Mucosa of stomach (tissue), 1 donor: ENCODE data around the gene CENPW.

Source experiments
- H3K27me3 ChIP-seq: one replicate; pipeline ENCODE4 v1.7.0; 2013; ENCODE audit warnings: mild to moderate bottlenecking, low read length; ENCODE audit not compliant: control insufficient read depth, insufficient read depth
- H3K36me3 ChIP-seq: one replicate; pipeline ENCODE4 v1.7.0; 2013; ENCODE audit warnings: low read length; ENCODE audit not compliant: control insufficient read depth, insufficient read depth
- H3K4me1 ChIP-seq: one replicate; pipeline ENCODE4 v1.7.0; 2013; ENCODE audit warnings: mild to moderate bottlenecking, low read length; ENCODE audit not compliant: control insufficient read depth, insufficient read depth
- H3K4me3 ChIP-seq: one replicate; pipeline ENCODE4 v1.7.0; 2013; ENCODE audit warnings: low read length
- H3K9ac ChIP-seq: one replicate; pipeline ENCODE4 v1.7.0; 2013; ENCODE audit warnings: mild to moderate bottlenecking, low read length, moderate library complexity
- H3K9me3 ChIP-seq: one replicate; pipeline ENCODE4 v1.7.0; 2013; ENCODE audit warnings: mild to moderate bottlenecking, low read length, moderate library complexity; ENCODE audit not compliant: control insufficient read depth
- donor health status: Pancreatic carcinoma.

CENPW gene

GRCh38 chr6:126337323-126337722 lies 2.6 kb upstream of the CENPW start:
- Histone ChIP-seq H3K4me3 (no peak overlapping the region), H3K9ac (no peak overlapping the region), H3K27me3 (no peaks in the 10 kb centered on the region), H3K36me3 (no peaks in the 10 kb centered on the region), H3K9me3 (no peaks in the 10 kb centered on the region), H3K4me1 (no peaks in the 10 kb centered on the region)

DNA sequence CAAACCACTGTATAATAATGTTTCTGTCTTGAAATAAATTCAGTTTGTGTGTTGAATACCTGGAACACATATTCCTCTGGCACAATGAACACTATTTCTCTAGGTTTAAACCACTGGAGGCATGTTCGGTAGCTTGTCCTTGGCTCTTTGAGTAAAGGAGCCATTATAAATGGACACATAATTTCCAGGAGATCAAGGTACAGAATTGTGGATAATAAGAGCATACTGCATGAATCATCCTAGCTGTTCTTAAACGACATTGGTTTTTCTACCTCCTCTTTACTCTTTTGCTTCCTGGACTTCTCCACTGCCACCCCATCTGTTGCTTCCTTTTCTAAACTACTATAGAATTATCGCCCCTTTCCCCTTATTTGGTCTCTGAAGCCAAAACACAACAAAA lies 1.2 kb downstream of the CENPW start:
- H3K4me1 ChIP-seq, result no peaks in the 10 kb centered on the region
- H3K27me3 ChIP-seq, result no peaks in the 10 kb centered on the region
- no peaks in the 10 kb centered on the region for H3K36me3 ChIP-seq
- H3K9ac ChIP-seq, result no peak overlapping the region
- H3K9me3 ChIP-seq, result no peaks in the 10 kb centered on the region
- no peak overlapping the region for H3K4me3 ChIP-seq

- H3K4me1 ChIP-seq, result no peaks in the 10 kb centered on the region
- no peak overlapping the region for H3K4me3 ChIP-seq
- H3K36me3 ChIP-seq, result no peaks in the 10 kb centered on the region
- no peaks in the 10 kb centered on the region for H3K27me3 ChIP-seq
- no peak overlapping the region for H3K9ac ChIP-seq
- H3K9me3 ChIP-seq, result no peaks in the 10 kb centered on the region
Measured at GRCh38 chr6:126344181-126344580, 4.3 kb downstream of the CENPW start.

DNA sequence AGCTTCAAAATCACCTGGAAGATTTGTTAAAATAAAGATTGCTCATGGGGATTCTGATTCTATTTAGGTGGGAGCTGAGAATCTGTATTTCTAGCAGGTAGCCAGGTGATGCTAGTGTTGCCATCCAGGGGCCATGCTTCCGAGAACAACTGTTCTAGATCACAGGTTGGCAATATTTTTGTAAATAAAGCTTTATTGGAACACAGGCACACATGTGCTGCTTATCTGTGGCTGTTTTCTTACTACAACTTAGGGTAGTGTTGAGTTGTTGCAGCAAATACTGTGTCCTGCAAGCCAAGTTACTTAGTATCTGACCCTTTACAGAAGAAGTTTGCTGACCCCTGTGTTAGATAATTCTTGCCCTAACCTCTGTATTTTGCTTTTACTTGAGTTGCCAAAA lies 12.0 kb downstream of the CENPW start:
- Histone ChIP-seq H3K9me3 (no peaks in the 10 kb centered on the region), H3K27me3 (no peaks in the 10 kb centered on the region), H3K4me1 (no peaks in the 10 kb centered on the region), H3K9ac (no peak overlapping the region), H3K36me3 (no peaks in the 10 kb centered on the region), H3K4me3 (no peak overlapping the region)

DNA sequence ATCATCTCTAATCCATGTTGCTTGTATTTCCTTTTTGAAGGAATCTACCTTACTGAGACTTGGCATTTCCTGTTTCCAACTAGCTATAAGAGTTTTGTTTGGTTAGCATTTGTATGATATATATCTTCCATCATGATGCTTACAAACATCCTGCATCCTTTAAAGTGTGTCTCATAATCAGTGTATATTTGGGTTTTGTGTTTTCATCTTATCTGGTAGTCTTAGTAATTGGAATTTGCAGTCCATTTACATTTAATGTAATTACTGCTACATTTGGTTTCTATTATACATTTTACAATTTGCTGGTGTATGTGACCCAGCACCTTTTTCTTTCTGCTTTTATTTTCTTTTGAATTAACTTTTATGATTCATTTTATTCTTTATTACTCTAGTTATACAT lies 12.6 kb downstream of the CENPW start:
- Histone ChIP-seq H3K27me3 (no peaks in the 10 kb centered on the region), H3K9me3 (no peaks in the 10 kb centered on the region), H3K36me3 (no peaks in the 10 kb centered on the region), H3K4me3 (no peak overlapping the region), H3K9ac (no peak overlapping the region), H3K4me1 (no peaks in the 10 kb centered on the region)

DNA sequence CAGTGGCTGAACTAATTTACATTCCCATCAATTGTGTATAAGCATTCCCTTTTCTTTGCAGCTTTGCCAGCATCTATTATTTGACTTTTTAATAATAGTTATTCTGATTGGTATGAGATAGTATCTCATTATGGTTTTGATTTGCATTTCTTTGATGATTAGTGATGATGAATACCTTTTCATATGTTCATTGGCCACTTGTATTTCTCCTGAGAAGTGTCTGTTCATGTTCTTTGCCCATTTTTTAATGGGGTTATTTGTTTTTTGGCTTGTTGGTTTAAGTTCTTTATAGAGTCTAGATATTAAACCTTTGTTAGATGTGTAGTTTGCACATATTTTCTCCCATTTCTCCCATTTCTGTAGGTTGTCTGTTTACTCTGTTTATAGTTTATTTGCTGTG lies 16.6 kb downstream of the CENPW start:
- H3K9me3 ChIP-seq, result no peaks in the 10 kb centered on the region
- no peak overlapping the region for H3K4me3 ChIP-seq
- H3K36me3 ChIP-seq, result no peaks in the 10 kb centered on the region
- no peak overlapping the region for H3K9ac ChIP-seq
- no peaks in the 10 kb centered on the region for H3K27me3 ChIP-seq
- no peaks in the 10 kb centered on the region for H3K4me1 ChIP-seq

GRCh38 chr6:126359936-126360537 lies 20.1 kb downstream of the CENPW start:
- H3K9ac ChIP-seq, result no peak overlapping the region
- H3K4me1 ChIP-seq, result no peaks in the 10 kb centered on the region
- no peak overlapping the region for H3K4me3 ChIP-seq
- no peaks in the 10 kb centered on the region for H3K27me3 ChIP-seq
- no peaks in the 10 kb centered on the region for H3K36me3 ChIP-seq
- H3K9me3 ChIP-seq, result no peaks in the 10 kb centered on the region

GRCh38 chr6:126361832-126362440 lies 22.0 kb downstream of the CENPW start:
- Histone ChIP-seq H3K9me3 (no peaks in the 10 kb centered on the region), H3K4me1 (no peaks in the 10 kb centered on the region), H3K36me3 (no peaks in the 10 kb centered on the region), H3K4me3 (no peak overlapping the region), H3K27me3 (no peaks in the 10 kb centered on the region), H3K9ac (no peak overlapping the region)

- no peak overlapping the region for H3K4me3 ChIP-seq
- no peaks in the 10 kb centered on the region for H3K27me3 ChIP-seq
- no peaks in the 10 kb centered on the region for H3K36me3 ChIP-seq
- H3K9me3 ChIP-seq, result no peaks in the 10 kb centered on the region
- H3K4me1 ChIP-seq, result no peaks in the 10 kb centered on the region
- no peak overlapping the region for H3K9ac ChIP-seq
Measured at GRCh38 chr6:126367849-126368248, 27.9 kb downstream of the CENPW start.

DNA sequence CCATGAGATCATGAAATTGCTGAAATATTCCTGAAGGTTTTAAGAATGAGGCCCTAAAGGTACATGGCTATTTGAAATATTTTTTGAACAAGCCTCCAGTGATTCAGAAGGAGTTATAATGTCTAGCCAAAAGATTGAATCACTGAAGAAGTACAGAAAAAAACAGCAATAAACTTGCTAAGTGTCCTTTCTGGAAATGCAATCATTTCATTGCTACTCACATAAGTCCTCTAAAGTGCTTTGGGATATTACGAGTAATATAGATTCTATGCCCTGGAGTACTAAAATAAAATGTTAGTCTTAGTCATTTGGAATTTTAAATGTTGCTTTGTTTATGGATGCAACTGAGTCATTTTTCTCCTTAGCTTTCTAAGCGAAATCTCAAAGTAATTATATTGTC lies 32.7 kb downstream of the CENPW start:
- Histone ChIP-seq H3K4me3 (no peak overlapping the region), H3K9ac (no peak overlapping the region), H3K27me3 (no peaks in the 10 kb centered on the region), H3K9me3 (no peaks in the 10 kb centered on the region), H3K4me1 (no peaks in the 10 kb centered on the region), H3K36me3 (no peaks in the 10 kb centered on the region)

DNA sequence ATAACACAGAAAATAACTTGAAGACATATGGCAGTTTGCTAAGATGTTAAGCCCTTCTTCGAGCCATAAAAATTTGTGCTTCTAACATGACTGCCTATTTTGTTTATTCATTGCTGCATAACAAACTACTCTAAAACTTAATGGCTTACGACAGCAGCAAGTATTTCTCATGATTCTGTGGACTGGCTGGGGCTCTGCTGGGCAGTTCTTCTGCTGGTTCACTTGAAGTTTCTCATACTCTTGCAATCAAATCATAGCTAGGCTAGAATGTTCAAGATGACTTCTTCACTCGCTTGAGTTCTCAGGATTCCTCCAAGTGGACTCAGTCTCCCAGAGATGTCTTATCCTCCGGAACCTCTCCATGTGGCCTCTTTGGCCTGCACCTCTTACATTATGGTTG lies 33.4 kb downstream of the CENPW start:
- Histone ChIP-seq H3K36me3 (no peaks in the 10 kb centered on the region), H3K9me3 (no peaks in the 10 kb centered on the region), H3K27me3 (no peaks in the 10 kb centered on the region), H3K4me1 (no peaks in the 10 kb centered on the region), H3K4me3 (no peak overlapping the region), H3K9ac (no peak overlapping the region)

DNA sequence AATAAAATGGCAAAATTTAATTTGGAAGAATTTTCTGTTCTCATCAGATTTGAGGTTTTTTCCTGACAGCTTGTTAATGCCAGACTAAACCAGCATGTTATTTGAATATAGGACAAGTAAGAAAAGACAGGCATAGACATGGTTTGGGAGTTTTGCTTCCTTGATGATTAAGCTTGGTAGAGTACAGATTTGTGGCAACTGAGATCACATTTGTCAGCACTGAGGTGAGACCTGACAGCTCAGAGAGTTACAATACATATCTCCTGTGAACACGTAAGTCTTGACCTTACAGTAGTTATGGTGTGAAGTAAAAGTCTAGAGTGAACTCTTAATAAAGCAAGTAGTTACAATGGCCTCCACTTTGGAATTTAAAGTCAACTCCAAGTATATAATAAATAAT lies 34.5 kb downstream of the CENPW start:
- Histone ChIP-seq H3K36me3 (no peaks in the 10 kb centered on the region), H3K4me3 (no peak overlapping the region), H3K4me1 (no peaks in the 10 kb centered on the region), H3K9me3 (no peaks in the 10 kb centered on the region), H3K27me3 (no peaks in the 10 kb centered on the region), H3K9ac (no peak overlapping the region)

GRCh38 chr6:126376682-126377081 lies 36.8 kb downstream of the CENPW start:
- Histone ChIP-seq H3K36me3 (no peaks in the 10 kb centered on the region), H3K9me3 (no peaks in the 10 kb centered on the region), H3K4me3 (no peak overlapping the region), H3K9ac (no peak overlapping the region), H3K27me3 (no peaks in the 10 kb centered on the region), H3K4me1 (no peaks in the 10 kb centered on the region)
